Prostate gland (tissue), 2 donors: Measurements from ENCODE around the gene CELF2. TPM values are rescaled to one million over a fixed set of nuclear protein-coding genes. Genes with fewer than 3 reads are reported as not detected.
A peak's percentile ranks its signal among the peaks of the same experiment; 100 is the strongest.
"Not testable (repeated sequence)": the region's sequence is repeated elsewhere in the genome, so short reads cannot be mapped to it uniquely, and the experiment has no call there.

Experiments used
- DNase-seq: peaks from one replicate; pipeline ENCODE4 v3.0.0-alpha.2; 2019; ENCODE audit warnings: low spot score
- H3K27ac ChIP-seq, 2 donors: fragments of 200-600 bp; sonication (generic); 2 replicates each; pipeline ENCODE4 v1.5.1; 2017 to 2019
- H3K27me3 ChIP-seq: fragments of 200-600 bp; sonication (generic); replicated peaks from 2 replicates; pipeline ENCODE4 v1.5.1; 2019; ENCODE audit not compliant: insufficient read depth
- H3K36me3 ChIP-seq, 2 donors: fragments of 200-600 bp; sonication (generic); 1 replicate in 1 of 2; 2 replicates in 1 of 2; pipeline versions ENCODE4 v1.5.1 to v1.8.1; 2017 to 2019
- H3K4me1 ChIP-seq: fragments of 200-600 bp; sonication (generic); replicated peaks from 2 replicates; pipeline ENCODE4 v1.5.1; 2019
- H3K4me3 ChIP-seq, 2 donors: fragments of 200-600 bp; sonication (generic); 2 replicates each; pipeline ENCODE4 v1.5.1; 2017 to 2019
- H3K9me3 ChIP-seq: fragments of 200-600 bp; sonication (generic); 2 replicates; pipeline ENCODE4 v1.5.1; 2017
- POLR2A ChIP-seq: fragments of 450-650 bp; IDR thresholded peaks from one replicate; pipeline ENCODE4 v1.6.1; 2016; ENCODE audit warnings: antibody characterized with exemption, mild to moderate bottlenecking
- POLR2AphosphoS5 ChIP-seq: sonication (generic); formaldehyde crosslinking; IDR thresholded peaks from one replicate; pipeline ENCODE4 v1.6.1; 2017; ENCODE audit warnings: antibody characterized with exemption
- WGBS: methylation state at CpG from one replicate; pipeline ENCODE4 v1.1.5; 2018; 5-methylcytosine and 5-hydroxymethylcytosine counted together
- intact Hi-C: fragments of 100-400 bp; cut with DNase I; formaldehyde crosslinking; loops from one replicate; pipeline ENCODE4 v1.14.2; 2022
- total RNA-seq, 2 donors: library from RNA; depleted of rRNA; stranded (reverse); fragments of >200 nt; gene quantifications; one replicate each; pipeline ENCODE4 v1.1.0, GENCODE V29; 2016
- TF ChIP-seq, protein P1 (sequence below), 4 experiments: fragments of 200-600 bp in 2 of 4; fragments of 450-650 bp in 2 of 4; sonication (generic) in 2 of 4; IDR thresholded peaks; 1 replicate in 3 of 4; 2 replicates in 1 of 4; pipeline ENCODE4 v1.5.1; 2016 to 2019; ENCODE audit warnings: antibody characterized with exemption in 4 of 4, mild to moderate bottlenecking in 2 of 4, moderate library complexity in 2 of 4

The CELF2 gene
- total RNA-seq, 2 donors from 2014 or later = 19.2 to 43.2 TPM

DNA sequence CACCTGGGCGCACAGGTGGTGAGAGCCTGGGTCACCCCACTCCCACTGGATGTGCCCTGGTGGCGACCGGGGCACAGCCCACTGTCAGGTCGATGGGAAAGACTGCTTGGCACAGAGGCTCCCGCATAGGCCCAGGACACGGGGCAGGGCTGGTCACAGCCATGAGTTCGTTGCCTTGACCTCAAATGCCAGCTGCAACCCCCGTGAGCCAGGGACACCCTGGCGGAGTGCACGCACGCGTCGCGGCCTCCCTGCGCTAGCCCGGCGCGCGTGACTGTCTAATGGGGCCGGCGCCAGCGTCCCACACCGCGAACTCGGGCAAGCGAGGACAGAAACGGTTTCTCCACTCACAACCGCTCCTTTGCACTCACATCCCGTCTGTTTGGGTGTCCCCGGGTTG, 326.4 kb downstream of the CELF2 start:
- Histone ChIP-seq H3K9me3 (no peaks in the 10 kb centered on the region), H3K27me3 (no peaks in the 10 kb centered on the region), H3K27ac (no peak overlapping the region), H3K4me3 (no peak overlapping the region), H3K4me1 (no peaks in the 10 kb centered on the region), H3K36me3 (no peaks in the 10 kb centered on the region)
- TF ChIP-seq POLR2A (no peak), POLR2AphosphoS5 (no peak)
- TF ChIP-seq, protein P1, sequence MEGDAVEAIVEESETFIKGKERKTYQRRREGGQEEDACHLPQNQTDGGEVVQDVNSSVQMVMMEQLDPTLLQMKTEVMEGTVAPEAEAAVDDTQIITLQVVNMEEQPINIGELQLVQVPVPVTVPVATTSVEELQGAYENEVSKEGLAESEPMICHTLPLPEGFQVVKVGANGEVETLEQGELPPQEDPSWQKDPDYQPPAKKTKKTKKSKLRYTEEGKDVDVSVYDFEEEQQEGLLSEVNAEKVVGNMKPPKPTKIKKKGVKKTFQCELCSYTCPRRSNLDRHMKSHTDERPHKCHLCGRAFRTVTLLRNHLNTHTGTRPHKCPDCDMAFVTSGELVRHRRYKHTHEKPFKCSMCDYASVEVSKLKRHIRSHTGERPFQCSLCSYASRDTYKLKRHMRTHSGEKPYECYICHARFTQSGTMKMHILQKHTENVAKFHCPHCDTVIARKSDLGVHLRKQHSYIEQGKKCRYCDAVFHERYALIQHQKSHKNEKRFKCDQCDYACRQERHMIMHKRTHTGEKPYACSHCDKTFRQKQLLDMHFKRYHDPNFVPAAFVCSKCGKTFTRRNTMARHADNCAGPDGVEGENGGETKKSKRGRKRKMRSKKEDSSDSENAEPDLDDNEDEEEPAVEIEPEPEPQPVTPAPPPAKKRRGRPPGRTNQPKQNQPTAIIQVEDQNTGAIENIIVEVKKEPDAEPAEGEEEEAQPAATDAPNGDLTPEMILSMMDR (IDR thresholded peaks at IDR 0.05) = no peak
- intact Hi-C loops = no loop called here
- 95% methylated on average over 30 of the region's 30 CpGs for WGBS
- no peak for DNase-seq

DNA sequence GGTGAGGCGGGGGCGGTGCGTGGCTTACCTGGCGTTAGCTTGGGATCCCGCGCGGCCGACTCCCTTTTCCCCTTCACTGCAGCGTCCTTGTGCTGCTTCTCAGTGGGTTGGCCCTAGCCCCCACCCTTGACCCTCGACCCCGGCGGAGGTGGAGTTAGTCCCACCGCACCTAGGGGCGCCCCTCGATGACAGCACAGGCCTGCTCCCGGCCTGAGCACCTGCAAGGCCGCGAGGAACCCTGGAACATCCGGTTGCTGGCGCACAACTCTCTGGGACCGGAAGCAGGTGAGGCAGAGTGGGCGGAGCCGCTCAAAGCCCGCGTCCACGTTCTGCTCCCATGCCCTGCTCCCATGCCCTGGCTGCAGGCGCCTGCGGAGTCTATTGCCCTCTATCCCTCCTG, 326.9 kb downstream of the CELF2 start:
- TF ChIP-seq POLR2A = no peak
- TF ChIP-seq, protein P1 (IDR thresholded peaks at IDR 0.05) = no peak

DNA sequence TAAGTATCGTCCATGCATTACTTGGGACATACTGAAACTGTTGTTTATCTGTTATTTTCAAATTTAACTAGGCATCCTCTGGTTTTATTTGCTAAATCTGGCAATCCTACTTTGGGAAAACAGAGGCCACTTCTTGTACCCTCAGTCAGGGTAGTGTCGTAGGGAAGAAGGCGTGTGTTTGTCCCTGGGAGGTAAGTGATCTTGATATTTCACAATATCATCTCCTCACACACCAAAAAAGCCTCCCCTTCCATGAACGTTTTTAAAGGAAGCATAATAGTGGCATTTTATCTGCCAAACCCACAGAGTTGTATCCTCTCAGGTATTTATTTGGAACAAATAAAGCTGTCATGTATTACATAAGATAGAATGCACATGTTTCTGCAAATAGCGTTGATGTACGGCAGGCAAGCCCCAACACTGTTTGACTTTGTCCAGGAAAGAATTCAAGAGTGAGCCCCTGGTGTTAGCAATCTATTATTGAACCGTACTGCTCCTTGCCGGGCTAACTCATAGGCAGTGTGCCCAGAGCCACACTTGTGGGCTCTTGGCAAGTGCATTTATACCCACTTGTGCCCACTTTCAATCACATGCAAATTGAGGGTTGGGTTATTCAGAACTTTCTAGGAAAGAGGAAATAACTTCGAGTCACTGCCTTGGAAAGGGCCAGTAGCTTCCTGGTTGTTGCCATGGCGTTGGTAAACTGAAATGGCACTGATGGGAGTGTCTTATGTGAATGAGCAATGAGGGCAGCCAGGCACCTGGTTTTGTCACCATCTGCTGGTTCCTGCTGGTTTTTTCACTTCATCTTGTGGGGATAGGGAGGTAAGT, 327.8 kb downstream of the CELF2 start:
- H3K27me3 ChIP-seq = no peaks in the 10 kb centered on the region
- WGBS = 16% methylated on average over 10 of the region's 10 CpGs
- no peaks in the 10 kb centered on the region for H3K36me3 ChIP-seq
- TF ChIP-seq, protein P1 (IDR thresholded peaks at IDR 0.05) = no peak
- TF ChIP-seq POLR2AphosphoS5 = peak; percentile 73
- H3K4me3 ChIP-seq = no peak overlapping the region
- peak overlapping the region in 1 of 2 donors; percentile 14 for H3K27ac ChIP-seq
- H3K4me1 ChIP-seq = no peaks in the 10 kb centered on the region
- peak; percentile 58 for DNase-seq
- H3K9me3 ChIP-seq = no peaks in the 10 kb centered on the region
- intact Hi-C loops = no loop called here

More for the DNA sequence above, 326.9 kb downstream of the CELF2 start:
- intact Hi-C loops = no loop called here
- DNase-seq = no peak
- no peaks in the 10 kb centered on the region for H3K27me3 ChIP-seq
- no peaks in the 10 kb centered on the region for H3K36me3 ChIP-seq
- H3K4me1 ChIP-seq = no peaks in the 10 kb centered on the region
- 87% methylated on average over 28 of the region's 28 CpGs for WGBS
- H3K27ac ChIP-seq = no peak overlapping the region
- H3K9me3 ChIP-seq = no peaks in the 10 kb centered on the region
- H3K4me3 ChIP-seq = no peak overlapping the region

DNA sequence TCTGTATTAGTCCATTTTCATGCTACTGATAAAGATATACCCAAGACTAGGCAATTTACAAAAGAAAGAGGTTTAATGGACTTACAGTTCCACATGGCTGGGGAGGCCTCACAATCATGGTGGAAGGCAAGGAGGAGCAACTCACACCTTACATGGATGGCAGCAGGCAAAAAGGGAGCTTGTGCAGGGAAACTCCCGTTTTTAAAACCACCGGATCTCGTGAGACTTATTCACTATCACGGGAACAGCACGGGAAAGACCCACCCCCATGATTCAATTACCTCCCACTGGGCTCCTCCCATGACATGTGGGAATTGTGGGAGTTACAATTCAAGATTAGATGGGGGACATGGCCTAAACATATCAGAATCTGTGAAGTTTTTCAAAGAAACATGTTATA, 329.9 kb downstream of the CELF2 start:
- H3K36me3 ChIP-seq, DNase-seq, H3K27me3 ChIP-seq, H3K4me1 ChIP-seq, H3K9me3 ChIP-seq, H3K27ac ChIP-seq, H3K4me3 ChIP-seq, intact Hi-C loops: not testable (repeated sequence)
- 96% methylated on average over 5 of the region's 5 CpGs for WGBS

DNA sequence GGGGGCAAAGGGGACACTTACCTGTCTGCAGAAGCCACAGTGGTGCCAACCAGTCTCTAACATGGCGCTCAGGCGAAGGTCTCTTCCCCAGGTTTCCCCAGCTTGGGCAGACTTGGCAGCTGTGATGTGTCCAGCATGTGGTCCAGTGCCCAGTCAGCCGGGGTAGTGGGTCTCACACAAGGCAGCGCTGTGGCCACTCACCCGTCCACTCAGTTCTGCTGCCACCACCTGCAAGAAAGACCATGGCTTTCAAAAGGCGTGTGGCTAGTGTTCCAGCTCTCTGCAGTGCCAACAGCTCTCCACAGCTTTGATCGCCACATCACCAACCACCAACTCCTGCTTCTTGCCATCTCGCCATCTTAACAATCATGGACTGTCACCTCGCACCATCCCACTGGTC, 334.1 kb downstream of the CELF2 start:
- DNase-seq = no peak
- TF ChIP-seq, protein P1 (IDR thresholded peaks at IDR 0.05) = no peak
- TF ChIP-seq POLR2A (no peak), POLR2AphosphoS5 (no peak)
- Histone ChIP-seq H3K4me1 (no peaks in the 10 kb centered on the region), H3K36me3 (no peaks in the 10 kb centered on the region), H3K4me3 (no peak overlapping the region), H3K27me3 (no peaks in the 10 kb centered on the region), H3K9me3 (no peaks in the 10 kb centered on the region), H3K27ac (no peak overlapping the region)
- WGBS = 93% methylated on average over 9 of the region's 9 CpGs
- intact Hi-C loops = no loop called here
